ENCODE data around the gene TXNIP. TPM values are rescaled to one million over a fixed set of nuclear protein-coding genes. Genes with fewer than 3 reads are reported as not detected.
A peak's percentile ranks its signal among the peaks of the same experiment; 100 is the strongest.

Gene TXNIP
- total and polyA plus RNA-seq, 2 donors (not counting 1 experiment from before 2014, with no cell fraction given): 542 to 1,651 TPM

DNA sequence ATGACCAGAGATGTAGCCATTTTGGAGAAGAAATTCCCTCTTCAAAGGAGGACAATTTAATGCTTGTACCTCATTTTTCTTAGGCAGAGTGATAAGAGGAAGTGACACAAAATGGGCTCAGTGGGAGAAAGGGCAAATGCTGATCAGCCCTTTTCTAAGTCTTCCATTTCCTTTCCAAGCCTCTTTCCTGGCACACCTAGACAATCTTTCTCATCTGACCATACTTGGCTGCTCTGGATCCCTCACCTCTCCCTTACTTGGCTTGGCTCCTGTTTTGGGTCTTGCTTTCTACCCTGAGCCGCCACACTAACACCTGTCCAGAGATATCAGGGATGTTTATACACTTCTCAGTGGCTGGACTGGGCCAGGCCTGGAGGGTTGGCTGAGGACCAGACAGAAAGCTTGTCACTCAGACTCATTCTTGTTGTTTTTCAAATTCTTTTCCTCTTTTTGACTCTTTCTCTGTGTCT, 13.1 kb downstream of the TXNIP start:
- Mint-ChIP-seq H3K27me3 (no peaks in the 10 kb centered on the region), H3K27ac (no peak overlapping the region), H3K4me1 (peaks cover 59% of the 10 kb centered on the region), H3K4me3 (peak overlapping the region; percentile 14), H3K9me3 (ENCODE audit: insufficient read depth) (no peaks in the 10 kb centered on the region)
- Histone ChIP-seq H4K20me1 (ENCODE audit: control insufficient read depth, insufficient read depth, low read length, poor library complexity, severe bottlenecking) (no peaks in the 10 kb centered on the region), H3K9ac (ENCODE audit: low read length) (no peak overlapping the region), H3K27me3 (replicated peaks in 1 of 4; ENCODE audit: control extremely low read depth in 1 of 4, control insufficient read depth in 3 of 4, insufficient read depth in 4 of 4, low read length in 3 of 4) (no peaks in the 10 kb centered on the region), H3K4me3 (ENCODE audit: control extremely low read depth in 1 of 5, extremely low read depth in 1 of 5, insufficient read depth in 1 of 5, low read depth in 2 of 5, low read length in 4 of 5) (no peak overlapping the region), H3K36me3 (replicated peaks in 1 of 2; ENCODE audit: control extremely low read depth in 1 of 2, control insufficient read depth in 1 of 2, extremely low read depth in 1 of 2, insufficient read depth in 2 of 2, low read length in 1 of 2) (no peaks in the 10 kb centered on the region), H2AFZ (ENCODE audit: insufficient read depth, low read depth, low read length, poor library complexity, severe bottlenecking) (no peak overlapping the region), H3K27ac (ENCODE audit: low read length in 2 of 2) (peak overlapping the region; percentile 35 to 97), H3K9me3 (ENCODE audit: control extremely low read depth in 1 of 3, control insufficient read depth in 2 of 3, insufficient read depth in 1 of 3, low read length in 2 of 3) (no peaks in the 10 kb centered on the region), H3K4me1 (ENCODE audit: control insufficient read depth in 2 of 2, insufficient read depth in 2 of 2, low read length in 2 of 2) (peaks cover 82 to 83% of the 10 kb centered on the region in 2 donors), H3K4me2 (replicated peaks; ENCODE audit: low read depth, low read length, poor library complexity, severe bottlenecking) (peak overlapping the region; percentile 31), H3K79me2 (ENCODE audit: control insufficient read depth, insufficient read depth, low read length) (peaks cover 40% of the 10 kb centered on the region)
- 100% methylated on average over 1 of the region's 1 CpG for WGBS (ENCODE audit: insufficient coverage)
- ChIA-PET CTCF (interaction anchor here (0.8 to 9.5 kb wide), 4 partner anchors 11 to 53 kb away, joined by 3 to 361 read pairs (median 144); partner anchors contain the start of genes ANKRD34A, POLR3GL and TXNIP), POLR2A (interaction anchor here (1.5 to 6.4 kb wide), 3 partner anchors 8 to 13 kb away, joined by 3 to 43 read pairs (median 4); partner anchors contain the start of gene TXNIP)
- TF ChIP-seq EZH2 (IDR thresholded peaks at IDR 0.05; ENCODE audit: borderline replicate concordance, insufficient read depth, low read depth, low read length, poor library complexity, severe bottlenecking): no peak
- TF ChIP-seq, protein P1, sequence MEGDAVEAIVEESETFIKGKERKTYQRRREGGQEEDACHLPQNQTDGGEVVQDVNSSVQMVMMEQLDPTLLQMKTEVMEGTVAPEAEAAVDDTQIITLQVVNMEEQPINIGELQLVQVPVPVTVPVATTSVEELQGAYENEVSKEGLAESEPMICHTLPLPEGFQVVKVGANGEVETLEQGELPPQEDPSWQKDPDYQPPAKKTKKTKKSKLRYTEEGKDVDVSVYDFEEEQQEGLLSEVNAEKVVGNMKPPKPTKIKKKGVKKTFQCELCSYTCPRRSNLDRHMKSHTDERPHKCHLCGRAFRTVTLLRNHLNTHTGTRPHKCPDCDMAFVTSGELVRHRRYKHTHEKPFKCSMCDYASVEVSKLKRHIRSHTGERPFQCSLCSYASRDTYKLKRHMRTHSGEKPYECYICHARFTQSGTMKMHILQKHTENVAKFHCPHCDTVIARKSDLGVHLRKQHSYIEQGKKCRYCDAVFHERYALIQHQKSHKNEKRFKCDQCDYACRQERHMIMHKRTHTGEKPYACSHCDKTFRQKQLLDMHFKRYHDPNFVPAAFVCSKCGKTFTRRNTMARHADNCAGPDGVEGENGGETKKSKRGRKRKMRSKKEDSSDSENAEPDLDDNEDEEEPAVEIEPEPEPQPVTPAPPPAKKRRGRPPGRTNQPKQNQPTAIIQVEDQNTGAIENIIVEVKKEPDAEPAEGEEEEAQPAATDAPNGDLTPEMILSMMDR (IDR thresholded peaks at IDR 0.05): no peak
- ATAC-seq (ENCODE audit: low read depth): no peak
- intact Hi-C loops (cut with micrococcal nuclease): no loop called here
- no peak for DNase-seq

DNA sequence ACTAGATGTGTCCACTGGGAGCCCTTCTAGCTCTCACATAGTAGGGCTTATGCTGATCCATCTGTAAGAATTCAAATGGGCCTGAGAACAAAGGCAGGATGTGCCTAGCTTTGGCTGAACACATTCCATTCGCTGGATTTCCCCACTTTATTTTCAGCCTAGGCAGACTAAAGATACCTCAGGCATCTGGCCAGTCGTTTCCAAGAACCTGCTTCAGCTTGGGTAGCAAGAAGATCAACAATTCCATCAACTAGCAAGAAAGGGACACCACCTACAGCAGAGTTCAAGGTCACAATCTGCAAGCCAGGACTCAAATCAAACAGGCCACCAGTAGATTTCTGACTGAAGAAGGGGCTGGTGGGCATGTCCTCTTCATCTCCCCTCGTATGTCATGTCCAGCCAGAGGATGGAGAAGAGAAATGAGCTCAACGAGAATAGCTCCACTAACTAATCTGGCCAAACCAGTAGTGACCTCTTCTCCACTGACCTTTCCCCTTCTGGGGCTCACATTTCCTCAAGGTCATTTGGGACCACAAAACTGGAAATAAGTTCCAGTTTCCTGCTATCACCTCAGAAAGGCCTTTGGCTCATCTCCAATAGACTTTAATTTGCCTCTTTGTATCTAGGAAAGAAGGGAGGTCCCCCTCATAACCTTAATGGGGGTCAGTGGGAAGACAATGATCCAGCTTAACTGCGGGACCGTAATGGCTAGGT, 14.2 kb downstream of the TXNIP start:
- peaks cover 47% of the 10 kb centered on the region for H3K79me2 ChIP-seq (ENCODE audit: control insufficient read depth, insufficient read depth, low read length)
- H4K20me1 ChIP-seq (ENCODE audit: control insufficient read depth, insufficient read depth, low read length, poor library complexity, severe bottlenecking): no peaks in the 10 kb centered on the region
- peak overlapping the region; percentile 26 for H3K4me3 Mint-ChIP-seq
- ATAC-seq (ENCODE audit: low read depth) (no peak), DNase-seq (no peak)
- CTCF ChIA-PET: interaction anchor here (0.7 to 9.5 kb wide), 4 partner anchors 12 to 30 kb away, joined by 3 to 361 read pairs (median 144); partner anchors contain the start of genes ANKRD34A, POLR3GL and TXNIP
- no peak overlapping the region for H3K4me3 ChIP-seq (ENCODE audit: control extremely low read depth in 1 of 5, extremely low read depth in 1 of 5, insufficient read depth in 1 of 5, low read depth in 2 of 5, low read length in 4 of 5)
- TF ChIP-seq, protein P1 (IDR thresholded peaks at IDR 0.05): no peak
- no peak for TF ChIP-seq EZH2 (IDR thresholded peaks at IDR 0.05; ENCODE audit: borderline replicate concordance, insufficient read depth, low read depth, low read length, poor library complexity, severe bottlenecking)
- H3K27ac ChIP-seq (ENCODE audit: low read length in 2 of 2): peak overlapping the region; percentile 35 to 97
- H3K9ac ChIP-seq (ENCODE audit: low read length): no peak overlapping the region
- H3K9me3 ChIP-seq (ENCODE audit: control extremely low read depth in 1 of 3, control insufficient read depth in 2 of 3, insufficient read depth in 1 of 3, low read length in 2 of 3): no peaks in the 10 kb centered on the region
- no peaks in the 10 kb centered on the region for H3K27me3 ChIP-seq (replicated peaks in 1 of 4; ENCODE audit: control extremely low read depth in 1 of 4, control insufficient read depth in 3 of 4, insufficient read depth in 4 of 4, low read length in 3 of 4)
- H3K9me3 Mint-ChIP-seq (ENCODE audit: insufficient read depth): no peaks in the 10 kb centered on the region
- no peaks in the 10 kb centered on the region for H3K36me3 ChIP-seq (replicated peaks in 1 of 2; ENCODE audit: control extremely low read depth in 1 of 2, control insufficient read depth in 1 of 2, extremely low read depth in 1 of 2, insufficient read depth in 2 of 2, low read length in 1 of 2)
- peaks cover 89 to 93% of the 10 kb centered on the region in 2 donors for H3K4me1 ChIP-seq (ENCODE audit: control insufficient read depth in 2 of 2, insufficient read depth in 2 of 2, low read length in 2 of 2)
- 73% methylated on average over 2 of the region's 6 CpGs for WGBS (ENCODE audit: insufficient coverage)
- peak overlapping the region; percentile 31 for H3K4me2 ChIP-seq (replicated peaks; ENCODE audit: low read depth, low read length, poor library complexity, severe bottlenecking)
- H2AFZ ChIP-seq (ENCODE audit: insufficient read depth, low read depth, low read length, poor library complexity, severe bottlenecking): no peak overlapping the region
- no peak overlapping the region for H3K27ac Mint-ChIP-seq
- no peaks in the 10 kb centered on the region for H3K27me3 Mint-ChIP-seq
- POLR2A ChIA-PET: interaction anchor here (0.7 to 1.7 kb wide), 4 partner anchors 10 to 25 kb away, joined by 3 to 4 read pairs (median 3); no protein-coding TSS in a partner anchor
- H3K4me1 Mint-ChIP-seq: peaks cover 51% of the 10 kb centered on the region
- intact Hi-C loops (cut with micrococcal nuclease): no loop called here

Measured in B cell (primary cell).